Lung (tissue), 12 donors: Measurements from ENCODE around the gene REC114. TPM values are rescaled to one million over a fixed set of nuclear protein-coding genes. Genes with fewer than 3 reads are reported as not detected.

Experiments
- ATAC-seq: fragments of 200-7000 bp; cut with Tn5 transposase; one replicate; pipeline ENCODE4 v1.9.1; 2020; ENCODE audit warnings: moderate number of reproducible peaks; ENCODE audit not compliant: insufficient read depth, low FRiP score
- DNase-seq, 3 donors: peaks; one replicate each; pipeline ENCODE4 v3.0.0-alpha.2; 2013 to 2017
- H3K27ac ChIP-seq, 2 donors: one replicate each; pipeline ENCODE4 v1.5.1; 2013; ENCODE audit warnings: mild to moderate bottlenecking in 2 of 2, moderate library complexity in 2 of 2, control low read depth in 1 of 2, inconsistent platforms in 1 of 2, low read depth in 1 of 2, low read length in 1 of 2
- H3K27me3 ChIP-seq, 3 donors: one replicate each; pipeline ENCODE4 v1.5.1; 2013; ENCODE audit warnings: low read length in 2 of 3; ENCODE audit not compliant: control insufficient read depth in 3 of 3, insufficient read depth in 3 of 3
- H3K36me3 ChIP-seq, 4 donors: one replicate each; pipeline ENCODE4 v1.5.1; 2013; ENCODE audit warnings: low read length in 4 of 4, mild to moderate bottlenecking in 1 of 4, moderate library complexity in 1 of 4; ENCODE audit not compliant: control insufficient read depth in 4 of 4, insufficient read depth in 4 of 4
- H3K4me1 ChIP-seq, 5 donors: one replicate each; pipeline ENCODE4 v1.5.1; 2013; ENCODE audit warnings: low read length in 5 of 5, mild to moderate bottlenecking in 2 of 5, moderate library complexity in 1 of 5; ENCODE audit not compliant: control insufficient read depth in 5 of 5, insufficient read depth in 5 of 5
- H3K4me3 ChIP-seq: one replicate; pipeline ENCODE4 v1.5.1; 2013; ENCODE audit warnings: mild to moderate bottlenecking, control low read depth, moderate library complexity
- H3K9ac ChIP-seq, 2 donors: one replicate each; pipeline ENCODE4 v1.5.1; 2013; ENCODE audit warnings: low read length in 2 of 2, control low read depth in 1 of 2; ENCODE audit not compliant: insufficient read depth in 1 of 2
- H3K9me3 ChIP-seq, 4 donors: one replicate each; pipeline ENCODE4 v1.5.1; 2013; ENCODE audit warnings: low read length in 3 of 4, mild to moderate bottlenecking in 1 of 4, moderate library complexity in 1 of 4; ENCODE audit not compliant: control insufficient read depth in 4 of 4, insufficient read depth in 3 of 4
- CTCF ChIP-seq: IDR thresholded peaks from 2 replicates; pipeline ENCODE4 v1.5.1; 2012; ENCODE audit warnings: mild to moderate bottlenecking; ENCODE audit errors: control extremely low read depth, extremely low read depth
- WGBS, 2 donors: extraction: QIAGEN DNeasy Blood & Tissue Kit; methylation state at CpG; one replicate each; pipeline ENCODE4 v1.1.7; 2013; 5-methylcytosine and 5-hydroxymethylcytosine counted together
- polyA plus RNA-seq, 2 donors: library from polyadenylated mRNA; stranded (reverse); fragments of 200-250 nt; gene quantifications; one replicate each; pipeline ENCODE4 v1.2.1, GENCODE V29; 2013
- total RNA-seq, 2 donors: library from RNA; depleted of rRNA in 1 of 2; stranded (reverse); fragments of >200 nt in 1 of 2; gene quantifications; one replicate each; pipeline ENCODE4 v1.2.1, GENCODE V29; 2014 to 2021
- donor health status: control.
- donor health status: control.
- donor health status: Bipolar disorder and iron deficiency.
- donor health status: healthy.
- donor health status: DM: yes; HTN: yes; CAD: no.

REC114 gene
- total and polyA plus RNA-seq, 4 donors = 0.15 TPM; not detected in 3

GRCh38 chr15:73584699-73585420 lies 141.9 kb downstream of the REC114 start:
- TF ChIP-seq CTCF = no peak
- Histone ChIP-seq H3K27me3 (no peaks in the 10 kb centered on the region), H3K9me3 (no peaks in the 10 kb centered on the region), H3K4me1 (no peaks in the 10 kb centered on the region), H3K4me3 (no peak overlapping the region), H3K27ac (no peak overlapping the region), H3K36me3 (peaks cover 32 to 70% (median 40%) of the 10 kb centered on the region in 4 donors), H3K9ac (no peak overlapping the region)
- ATAC-seq (no peak), DNase-seq (no peak)
- 54 to 58% methylated on average over 5 of the region's 5 CpGs for WGBS, 2 donors

GRCh38 chr15:73585871-73586654 lies 143.1 kb downstream of the REC114 start:
- Histone ChIP-seq H3K4me1 (no peaks in the 10 kb centered on the region), H3K27me3 (no peaks in the 10 kb centered on the region), H3K9me3 (no peaks in the 10 kb centered on the region), H3K9ac (no peak overlapping the region), H3K4me3 (no peak overlapping the region), H3K27ac (no peak overlapping the region), H3K36me3 (peaks cover 32 to 72% (median 41%) of the 10 kb centered on the region in 4 donors)
- ATAC-seq (no peak), DNase-seq (no peak)
- 82 to 93% methylated on average over 5 of the region's 5 CpGs for WGBS, 2 donors
- TF ChIP-seq CTCF = no peak

GRCh38 chr15:73589766-73590165 lies 146.8 kb downstream of the REC114 start:
- Histone ChIP-seq H3K9me3 (no peaks in the 10 kb centered on the region), H3K36me3 (peaks cover 19 to 50% (median 32%) of the 10 kb centered on the region in 4 donors), H3K9ac (no peak overlapping the region), H3K4me1 (peaks cover 4 to 14% (median 7%) of the 10 kb centered on the region in 5 donors), H3K27me3 (no peaks in the 10 kb centered on the region), H3K27ac (no peak overlapping the region), H3K4me3 (no peak overlapping the region)
- no peak for TF ChIP-seq CTCF
- 96% methylated on average over 1 of the region's 1 CpG for WGBS, 2 donors
- DNase-seq (no peak), ATAC-seq (no peak)
